Stimulated activated CD8-positive, alpha-beta memory T cell treated with anti-CD3 and anti-CD28 coated beads, Interleukin-2, amount 100 ng/mL, for 48 hours (primary cell): ENCODE results near the gene IL1RAP.
"Not testable (repeated sequence)": the region's sequence is repeated elsewhere in the genome, so short reads cannot be mapped to it uniquely, and the experiment has no call there.

Experiments used
- DNase-seq, 2 donors: peaks; one replicate each; pipeline ENCODE4 v3.0.0-alpha.2; 2020; ENCODE audit warnings: low read depth in 2 of 2

Gene IL1RAP

GRCh38 chr3:190666821-190667220 is 152.9 kb downstream of the IL1RAP start:
- DNase-seq = no peak

- DNase-seq = no peak
Measured at GRCh38 chr3:190671658-190672057, 157.8 kb downstream of the IL1RAP start.

GRCh38 chr3:190673148-190673547 is 159.3 kb downstream of the IL1RAP start:
- DNase-seq = no peak

GRCh38 chr3:190676481-190676880 is 162.6 kb downstream of the IL1RAP start:
- no peak for DNase-seq

- no peak for DNase-seq
Measured at GRCh38 chr3:190677001-190677400, 163.1 kb downstream of the IL1RAP start.

- DNase-seq = not testable (repeated sequence)
Measured at GRCh38 chr3:190677868-190678267, 164.0 kb downstream of the IL1RAP start.

- DNase-seq = no peak
Measured at GRCh38 chr3:190680691-190681090, 166.8 kb downstream of the IL1RAP start.

GRCh38 chr3:190684776-190685175 is 170.9 kb downstream of the IL1RAP start:
- DNase-seq = no peak

- DNase-seq = no peak
Measured at GRCh38 chr3:190686011-190686410, 172.1 kb downstream of the IL1RAP start.

- no peak for DNase-seq
Measured at GRCh38 chr3:190690246-190690645, 176.4 kb downstream of the IL1RAP start.

GRCh38 chr3:190692256-190692655 is 178.4 kb downstream of the IL1RAP start:
- no peak for DNase-seq

GRCh38 chr3:190694335-190695001 is 180.6 kb downstream of the IL1RAP start:
- no peak for DNase-seq

- no peak for DNase-seq
Measured at GRCh38 chr3:190695225-190695624, 181.3 kb downstream of the IL1RAP start.

GRCh38 chr3:190695994-190696393 is 182.1 kb downstream of the IL1RAP start:
- DNase-seq = no peak

- DNase-seq = no peak
Measured at GRCh38 chr3:190696777-190697501, 183.1 kb downstream of the IL1RAP start.

GRCh38 chr3:190697502-190697830 is 183.6 kb downstream of the IL1RAP start:
- DNase-seq = no peak

GRCh38 chr3:190697901-190698300 is 184.0 kb downstream of the IL1RAP start:
- DNase-seq = no peak

GRCh38 chr3:190699776-190700175 is 185.9 kb downstream of the IL1RAP start:
- no peak for DNase-seq

GRCh38 chr3:190701096-190701532 is 187.2 kb downstream of the IL1RAP start:
- peak in 1 of 2 donors; percentile 0 for DNase-seq

GRCh38 chr3:190706582-190706981 is 192.7 kb downstream of the IL1RAP start:
- DNase-seq = no peak
